GM21381 (cell line): ENCODE measurements around the gene ZNF101.

Experiments
- ATAC-seq: cut with Tn5 transposase; IDR thresholded peaks from one replicate; pipeline ENCODE4 v1.9.1; 2021; ENCODE audit warnings: mild to moderate bottlenecking, moderate library complexity; ENCODE audit not compliant: unreplicated experiment

Gene ZNF101

GRCh38 chr19:19704836-19705235, 36.2 kb downstream of the ZNF101 start:
- no peak for ATAC-seq

- ATAC-seq = no peak
Measured at GRCh38 chr19:19710506-19710905, 41.9 kb downstream of the ZNF101 start.

- ATAC-seq = no peak
Measured at GRCh38 chr19:19711306-19711933, 42.8 kb downstream of the ZNF101 start.

- no peak for ATAC-seq
Measured at GRCh38 chr19:19711934-19712828, 43.5 kb downstream of the ZNF101 start.

- ATAC-seq = no peak
Measured at GRCh38 chr19:19719798-19720197, 51.2 kb downstream of the ZNF101 start.

GRCh38 chr19:19721896-19722295, 53.3 kb downstream of the ZNF101 start:
- no peak for ATAC-seq

- ATAC-seq = peak; percentile 100
Measured at GRCh38 chr19:19732579-19733501, 64.2 kb downstream of the ZNF101 start, which contains the start of gene ZNF14. ZNF14 (minus strand) TSS chr19:19733112; CDS start chr19:19732958, 154 bp downstream.
